Stimulated activated CD8-positive, alpha-beta memory T cell treated with anti-CD3 and anti-CD28 coated beads, Interleukin-7, amount 100 ng/mL, for 24 hours (primary cell): ENCODE results near the gene RASA4.
"Not testable (repeated sequence)": the region's sequence is repeated elsewhere in the genome, so short reads cannot be mapped to it uniquely, and the experiment has no call there.

ENCODE experiments used
- DNase-seq: peaks from one replicate; pipeline ENCODE4 v3.0.0-alpha.2; 2020; ENCODE audit warnings: low read depth

The RASA4 gene

DNA sequence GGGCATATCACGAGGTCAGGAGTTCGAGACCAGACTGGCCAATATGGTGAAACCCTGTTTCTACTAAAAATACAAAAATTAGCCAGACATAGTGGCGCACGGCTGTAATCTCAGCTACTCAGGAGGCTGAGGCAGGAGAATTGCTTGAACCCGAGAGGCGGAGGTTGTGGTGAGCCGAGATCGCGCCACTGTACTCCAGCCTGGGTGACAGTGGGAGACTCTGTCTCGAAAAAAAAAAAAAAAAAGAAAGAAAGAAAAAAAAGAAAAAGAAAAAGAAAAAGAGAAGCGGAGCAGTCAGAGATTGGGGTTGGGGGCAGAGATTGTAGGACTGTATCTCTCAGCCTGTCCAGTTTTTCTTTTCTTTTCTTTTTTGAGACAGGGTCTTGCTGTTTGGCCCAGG, 73.8 kb downstream of the RASA4 start:
- DNase-seq = not testable (repeated sequence)

- not testable (repeated sequence) for DNase-seq
Measured at GRCh38 chr7:102542083-102542482, 74.5 kb downstream of the RASA4 start.

DNA sequence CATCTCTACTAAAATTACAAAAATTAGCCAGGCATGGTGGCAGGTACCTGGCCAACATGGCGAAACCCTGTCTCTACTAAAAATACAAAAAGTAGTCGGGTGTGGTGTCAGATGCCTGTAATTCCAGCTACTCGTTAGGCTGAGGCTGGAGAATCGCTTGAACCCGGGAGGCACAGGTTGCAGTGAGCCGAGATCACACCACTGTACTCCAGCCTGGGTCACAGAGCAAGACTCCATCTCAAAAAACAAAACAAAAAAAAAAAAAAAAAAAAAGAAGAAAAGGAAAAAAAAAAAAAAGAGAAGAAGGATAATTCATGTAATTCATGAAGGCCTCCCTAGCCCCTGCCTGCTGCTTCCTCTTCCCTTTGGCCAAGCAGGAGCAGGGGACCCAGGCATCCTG, 76.0 kb downstream of the RASA4 start:
- DNase-seq = not testable (repeated sequence)

DNA sequence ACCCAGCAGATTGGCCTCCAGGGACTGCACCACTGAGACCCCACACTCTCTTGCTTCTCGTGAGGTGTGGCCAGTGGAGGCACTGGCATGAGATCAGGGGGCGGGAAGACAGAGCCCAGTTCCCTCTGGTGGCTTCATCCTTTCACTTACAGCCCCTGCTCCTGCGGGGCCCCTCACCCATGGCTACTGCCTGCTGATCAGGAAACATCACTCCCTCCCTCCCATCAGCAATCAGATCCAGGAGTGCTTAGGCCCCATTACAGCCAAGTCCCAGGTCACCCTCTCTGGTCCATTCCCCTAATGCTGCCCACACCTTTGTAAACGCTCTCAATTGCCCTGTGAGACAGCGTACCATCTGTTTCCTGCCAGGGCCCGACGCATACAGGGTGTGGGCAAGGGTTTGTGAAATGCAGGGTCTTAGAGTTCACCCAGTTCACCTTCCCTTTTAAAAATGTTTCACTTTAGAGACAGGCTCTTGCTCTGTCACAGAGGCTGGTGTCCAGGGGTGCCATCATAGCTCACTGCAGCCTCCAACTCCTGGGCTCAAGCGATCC, 81.4 kb downstream of the RASA4 start:
- DNase-seq = not testable (repeated sequence)

DNA sequence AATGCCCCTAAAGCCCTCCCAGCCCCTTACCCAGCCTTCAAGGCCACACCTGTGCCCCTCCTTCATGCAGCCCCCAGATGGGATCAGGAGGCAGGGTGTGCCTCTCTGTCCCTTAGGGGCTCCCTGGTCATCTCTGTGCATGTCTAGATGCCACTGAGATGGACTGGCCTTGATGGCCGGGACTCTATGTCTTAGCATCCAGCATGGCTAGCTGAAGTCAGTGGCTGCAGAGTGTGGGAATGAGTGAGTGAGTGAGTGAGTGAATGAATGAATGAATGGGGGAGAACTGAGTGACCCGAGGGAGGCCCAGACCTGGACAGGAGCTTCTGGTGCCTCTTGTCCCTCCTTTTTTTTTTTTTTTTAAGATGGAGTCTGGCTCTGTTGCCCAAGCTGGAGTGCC, 84.4 kb downstream of the RASA4 start:
- not testable (repeated sequence) for DNase-seq

DNA sequence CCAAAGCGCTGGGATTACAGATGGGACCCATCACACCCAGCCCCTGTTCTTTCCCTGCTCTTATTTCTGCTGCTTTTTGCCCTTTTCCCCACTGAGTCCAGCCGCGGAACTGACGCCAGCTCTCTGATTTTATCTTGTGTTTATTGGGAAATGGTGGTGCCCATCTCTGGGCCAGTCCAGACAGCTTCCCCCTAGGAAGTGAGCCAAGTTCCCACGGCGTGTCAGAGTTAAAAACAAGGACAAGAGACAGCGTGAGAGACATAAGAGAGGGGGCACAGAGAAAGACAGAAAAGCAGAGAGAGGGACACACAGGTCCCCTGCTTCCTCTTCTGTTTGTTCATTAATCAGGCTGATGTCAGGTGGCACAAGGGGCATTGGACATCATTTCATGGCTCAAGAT, 85.0 kb downstream of the RASA4 start:
- not testable (repeated sequence) for DNase-seq

GRCh38 chr7:102527822-102528793, 88.4 kb downstream of the RASA4 start:
- not testable (repeated sequence) for DNase-seq

DNA sequence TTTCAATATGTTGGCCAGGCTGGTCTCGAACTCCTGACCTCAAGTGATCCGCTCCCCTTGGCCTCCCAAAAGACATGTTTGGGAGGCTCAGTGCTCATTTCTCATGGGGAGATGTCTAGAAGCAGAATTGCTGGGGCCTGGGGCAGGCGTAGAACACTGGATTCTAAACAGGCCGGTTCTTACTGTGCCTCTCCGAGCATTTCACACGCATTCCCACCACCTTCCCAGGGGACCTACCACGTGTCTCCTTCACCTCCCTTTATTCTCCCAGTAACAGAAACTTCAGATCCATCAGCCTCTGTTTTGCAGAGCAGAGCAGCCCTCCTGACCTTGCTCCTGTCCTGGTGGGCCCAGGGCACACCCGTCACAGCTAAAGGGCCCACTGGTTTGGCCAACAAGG, 89.4 kb downstream of the RASA4 start:
- not testable (repeated sequence) for DNase-seq

DNA sequence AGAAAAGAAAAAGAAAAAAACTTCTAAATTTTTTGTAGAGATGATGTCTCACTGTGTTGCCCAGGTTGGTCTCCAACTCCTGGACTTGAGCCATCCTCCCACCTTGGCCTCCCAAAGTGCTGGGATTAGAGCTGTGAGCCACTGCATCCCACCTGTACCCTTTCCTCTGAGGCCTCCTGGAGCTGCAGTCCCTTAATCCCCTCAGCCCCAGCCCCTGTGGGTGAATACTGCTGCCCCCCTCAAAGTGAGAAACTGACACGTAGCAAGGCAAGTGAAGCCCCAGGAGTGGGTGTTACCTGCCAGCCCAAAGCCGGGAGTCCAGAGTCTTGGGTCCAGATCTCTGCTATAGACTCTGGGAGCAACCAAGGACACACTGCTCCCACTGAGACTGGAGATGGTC, 91.8 kb downstream of the RASA4 start:
- not testable (repeated sequence) for DNase-seq
